GM18858 (cell line): Measurements from ENCODE around the gene AKAP1.

Experiments
- ATAC-seq: cut with Tn5 transposase; IDR thresholded peaks from one replicate; pipeline ENCODE4 v1.9.1; 2021; ENCODE audit not compliant: unreplicated experiment

The AKAP1 gene

GRCh38 chr17:57104461-57105175 is 19.6 kb downstream of the AKAP1 start:
- ATAC-seq = no peak

GRCh38 chr17:57105591-57105990 is 20.5 kb downstream of the AKAP1 start:
- no peak for ATAC-seq

GRCh38 chr17:57106107-57106835 is 21.2 kb downstream of the AKAP1 start:
- no peak for ATAC-seq

GRCh38 chr17:57106836-57107497 is 21.9 kb downstream of the AKAP1 start:
- no peak for ATAC-seq

GRCh38 chr17:57107498-57108101 is 22.6 kb downstream of the AKAP1 start:
- no peak for ATAC-seq

GRCh38 chr17:57108671-57109392 is 23.8 kb downstream of the AKAP1 start:
- ATAC-seq = no peak

- no peak for ATAC-seq
These were observed 24.5 kb downstream of the AKAP1 start for GRCh38 chr17:57109393-57110151.

GRCh38 chr17:57110152-57110542 is 25.1 kb downstream of the AKAP1 start:
- ATAC-seq = no peak

GRCh38 chr17:57110579-57111325 is 25.7 kb downstream of the AKAP1 start:
- ATAC-seq = no peak

GRCh38 chr17:57111386-57111785 is 26.3 kb downstream of the AKAP1 start:
- ATAC-seq = no peak

GRCh38 chr17:57113011-57113410 is 28.0 kb downstream of the AKAP1 start:
- ATAC-seq = no peak

GRCh38 chr17:57113656-57114055 is 28.6 kb downstream of the AKAP1 start:
- no peak for ATAC-seq

GRCh38 chr17:57114085-57114673 is 29.1 kb downstream of the AKAP1 start:
- ATAC-seq = no peak

GRCh38 chr17:57115377-57115776 is 30.3 kb downstream of the AKAP1 start:
- ATAC-seq = no peak

GRCh38 chr17:57115916-57116315 is 30.9 kb downstream of the AKAP1 start:
- no peak for ATAC-seq

GRCh38 chr17:57117798-57118197 is 32.8 kb downstream of the AKAP1 start:
- ATAC-seq = no peak

GRCh38 chr17:57120814-57121213 is 35.8 kb downstream of the AKAP1 start:
- ATAC-seq = no peak

- ATAC-seq = no peak
These were observed 36.4 kb downstream of the AKAP1 start for GRCh38 chr17:57121308-57122042.
